HG03280 (cell line): ENCODE data around the gene MTCL3.

Experiments used
- ATAC-seq: cut with Tn5 transposase; IDR thresholded peaks from one replicate; pipeline ENCODE4 v1.9.1; 2021; ENCODE audit warnings: mild to moderate bottlenecking, moderate library complexity; ENCODE audit not compliant: unreplicated experiment

The MTCL3 gene

DNA sequence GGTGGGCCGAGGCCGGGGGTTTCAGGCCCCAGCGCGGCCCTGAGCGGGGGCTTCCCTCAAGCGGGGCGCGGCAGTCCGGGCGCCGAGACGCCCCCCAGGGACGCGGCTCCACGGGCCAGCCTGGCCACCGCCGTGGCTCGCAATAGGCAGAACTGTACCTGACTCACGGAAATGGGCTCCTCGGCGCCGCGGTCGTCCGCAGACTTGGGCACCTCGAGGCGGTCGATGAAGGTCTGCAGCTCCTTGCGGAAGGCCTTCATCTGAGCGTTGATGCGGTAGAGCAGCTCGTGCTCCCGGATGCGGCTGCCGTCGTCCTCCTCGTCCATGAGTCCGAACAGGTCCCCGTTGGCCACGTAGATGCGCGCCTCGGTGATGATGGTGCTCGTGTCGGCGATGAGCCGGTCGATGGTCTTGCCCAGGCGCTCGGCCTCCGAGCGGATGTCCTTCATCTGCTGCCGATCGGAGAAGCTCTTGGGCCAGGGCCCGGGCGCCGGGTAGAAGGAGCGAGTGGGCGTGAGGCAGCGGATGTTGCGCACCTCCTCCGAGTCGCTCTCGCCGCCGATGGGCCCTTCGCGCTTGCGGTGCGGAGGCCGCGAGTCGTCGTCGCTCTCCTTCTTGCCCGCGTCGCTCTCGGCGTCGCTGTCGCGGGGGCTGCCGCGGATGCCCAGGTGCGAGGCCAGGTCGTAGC lies 43.9 kb downstream of the MTCL3 start:
- ATAC-seq, result no peak

DNA sequence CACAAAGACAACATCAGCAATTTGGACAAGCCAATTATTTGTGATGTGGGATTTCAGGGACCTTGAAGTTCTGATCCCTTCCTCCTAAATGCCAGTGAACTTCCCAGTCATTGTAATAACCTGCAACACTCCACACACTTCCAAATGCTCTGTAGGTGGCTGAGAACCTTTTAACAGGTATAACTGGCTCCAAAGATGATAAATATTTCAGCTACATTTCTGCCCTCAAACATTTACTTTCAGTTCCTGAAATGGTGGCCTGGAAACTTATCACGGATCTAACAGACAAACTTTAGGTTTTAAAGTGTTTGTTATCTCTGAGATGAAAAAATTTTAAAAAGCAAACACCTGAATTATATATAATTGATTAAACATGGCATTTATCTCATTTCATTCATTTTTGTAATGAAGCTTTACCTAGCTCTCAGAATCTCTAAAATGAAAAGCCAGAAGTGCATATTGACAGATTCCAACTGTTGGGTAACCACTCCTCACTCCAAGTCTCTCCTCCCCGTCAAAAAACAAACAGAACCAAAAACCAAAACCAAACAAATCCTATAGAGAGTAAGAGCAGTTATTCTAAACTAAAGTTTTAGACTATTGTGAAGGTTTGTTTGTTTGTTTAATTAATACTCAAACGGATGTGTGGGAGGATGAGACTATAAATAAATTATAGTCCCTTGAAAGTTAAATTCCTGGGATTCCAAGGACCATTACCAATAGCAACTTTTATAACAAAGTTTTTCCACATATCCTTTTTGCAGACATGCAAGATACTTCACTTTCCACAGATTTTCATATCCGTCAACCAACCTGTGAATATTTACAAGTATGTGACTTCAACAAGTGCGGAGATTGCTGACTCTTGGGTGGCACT lies 47.5 kb downstream of the MTCL3 start:
- ATAC-seq, result no peak

DNA sequence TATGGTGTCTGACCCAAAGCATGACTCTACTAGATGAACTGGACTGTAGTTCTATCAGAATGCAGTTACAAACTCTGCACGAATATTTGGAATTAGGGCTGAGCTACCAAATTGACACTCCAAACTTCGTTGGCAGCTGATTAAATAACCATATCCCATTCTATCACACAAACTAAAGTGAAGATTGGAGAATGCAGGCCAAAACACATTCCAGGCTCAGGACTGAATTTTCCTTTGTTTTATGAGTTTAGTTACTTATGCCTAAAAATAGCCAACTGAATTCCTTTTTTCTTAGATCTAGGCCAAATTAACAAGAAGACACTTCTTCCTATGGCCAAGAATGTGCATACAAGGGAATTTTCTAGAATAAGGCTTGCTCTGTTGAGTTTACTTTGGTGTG lies 50.2 kb downstream of the MTCL3 start:
- ATAC-seq, result no peak

DNA sequence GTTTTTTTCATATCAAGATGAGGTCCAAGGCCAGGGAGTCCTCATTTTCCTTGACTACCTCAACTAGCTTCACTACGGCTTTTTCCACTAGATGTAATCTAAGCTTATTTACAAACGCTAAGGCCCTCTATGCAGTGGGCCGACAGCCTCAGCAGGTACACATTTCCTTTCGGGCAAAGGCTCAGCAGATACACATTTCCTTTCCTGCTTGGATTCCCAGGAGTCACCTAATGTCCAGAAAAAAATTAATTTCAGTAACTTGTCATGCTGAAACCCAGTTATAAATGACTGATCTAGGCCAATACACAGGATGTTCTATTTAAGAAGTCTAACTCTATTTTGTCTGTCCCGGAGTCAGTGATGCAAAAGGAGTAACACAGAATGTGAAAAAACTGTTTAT lies 52.7 kb downstream of the MTCL3 start:
- ATAC-seq, result no peak

DNA sequence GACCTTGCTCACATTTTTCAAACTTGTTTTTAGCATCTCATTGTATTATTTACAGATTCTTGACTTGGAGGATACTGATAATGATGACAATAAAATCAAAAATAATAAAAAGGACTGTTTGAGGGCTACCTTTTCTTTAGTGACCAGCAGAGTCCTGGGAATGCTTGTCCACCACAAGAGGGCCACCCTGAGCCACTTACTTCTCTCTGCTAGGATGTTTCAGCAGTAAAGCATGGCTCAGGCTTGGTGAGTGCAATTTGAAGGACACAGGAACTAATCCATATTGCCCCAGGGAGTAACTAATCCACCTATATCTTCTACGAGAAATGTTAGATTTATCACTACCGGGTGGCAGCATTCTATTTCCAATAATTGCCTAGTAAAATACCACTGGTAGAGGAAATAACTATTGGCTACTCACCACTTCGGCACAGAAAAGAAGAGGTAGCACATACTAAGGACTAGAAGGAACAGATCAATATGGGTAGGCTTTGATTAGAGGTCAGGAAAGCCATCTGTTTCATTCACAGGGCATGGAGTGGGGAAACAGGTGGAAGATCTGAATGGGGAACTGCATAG lies 54.2 kb downstream of the MTCL3 start:
- ATAC-seq, result peak; percentile 93

DNA sequence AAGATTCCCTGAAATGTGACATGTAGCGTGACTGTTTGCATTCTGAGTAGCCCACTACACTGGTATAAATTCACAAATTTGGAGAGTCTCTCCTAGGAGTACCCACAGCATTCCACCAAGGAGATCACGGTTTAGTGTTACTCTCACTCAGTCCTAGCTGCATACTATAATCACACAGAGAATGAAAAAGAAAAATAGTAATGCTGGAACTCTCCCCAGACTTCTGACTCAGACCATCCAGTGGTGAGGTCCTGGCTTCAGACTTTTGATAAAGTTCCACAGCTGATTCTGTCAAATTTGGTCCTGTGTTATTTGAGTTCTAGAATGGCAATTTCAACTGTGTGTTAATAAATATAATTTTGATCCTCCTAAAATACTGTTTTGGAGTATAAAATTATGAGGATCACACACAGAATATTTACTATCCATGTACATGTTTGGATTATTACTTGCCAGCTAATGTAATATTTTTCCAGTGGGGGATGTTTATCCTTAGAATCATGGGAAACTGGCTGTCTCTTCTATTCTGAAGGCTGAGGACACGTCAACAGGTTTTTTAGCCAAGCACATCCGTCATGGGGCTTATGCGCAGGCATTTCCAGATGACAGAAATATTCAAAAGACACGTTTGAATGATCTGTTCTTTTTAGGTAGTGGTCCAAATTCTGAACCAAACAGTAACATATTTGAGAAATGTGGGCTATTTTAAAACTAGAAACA lies 54.8 kb downstream of the MTCL3 start:
- ATAC-seq, result no peak

DNA sequence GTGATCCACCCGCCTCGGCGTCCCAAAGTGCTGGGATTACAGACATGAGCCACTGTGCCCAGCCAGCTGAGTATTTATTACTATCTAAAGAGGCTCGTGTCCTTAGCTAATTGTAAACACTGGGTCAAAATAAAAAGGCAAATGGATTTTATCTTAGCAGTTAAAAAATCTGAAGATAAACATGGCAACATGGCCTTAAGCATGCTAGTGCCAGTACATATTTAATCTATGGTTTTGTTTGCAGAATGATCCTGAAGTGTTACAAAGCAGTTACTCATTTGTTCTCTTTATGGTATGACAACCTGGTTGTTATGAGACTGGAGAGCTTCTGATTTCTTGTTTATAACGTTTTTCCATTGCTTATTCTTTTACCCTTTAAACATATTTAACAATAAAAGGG lies 56.1 kb downstream of the MTCL3 start:
- no peak for ATAC-seq

DNA sequence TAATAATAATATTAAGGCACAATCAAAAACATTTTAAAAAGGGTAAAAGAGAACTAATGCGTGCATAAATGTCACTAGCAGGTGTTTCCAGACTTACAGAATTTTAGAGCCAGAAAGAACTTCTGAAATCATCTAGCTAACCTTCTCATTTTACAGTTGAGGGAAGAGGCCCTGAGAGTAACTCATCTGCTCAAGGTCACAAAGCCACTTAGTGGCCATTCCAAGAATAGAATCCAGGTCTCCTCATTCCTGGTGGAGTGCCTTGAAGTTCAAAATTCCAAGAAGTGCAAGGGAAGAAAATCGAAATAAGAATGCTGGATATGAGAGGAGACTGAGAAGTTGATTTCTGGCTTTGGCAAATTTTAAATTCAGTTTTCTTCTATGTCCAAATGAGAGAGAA lies 56.8 kb downstream of the MTCL3 start:
- ATAC-seq, result no peak

DNA sequence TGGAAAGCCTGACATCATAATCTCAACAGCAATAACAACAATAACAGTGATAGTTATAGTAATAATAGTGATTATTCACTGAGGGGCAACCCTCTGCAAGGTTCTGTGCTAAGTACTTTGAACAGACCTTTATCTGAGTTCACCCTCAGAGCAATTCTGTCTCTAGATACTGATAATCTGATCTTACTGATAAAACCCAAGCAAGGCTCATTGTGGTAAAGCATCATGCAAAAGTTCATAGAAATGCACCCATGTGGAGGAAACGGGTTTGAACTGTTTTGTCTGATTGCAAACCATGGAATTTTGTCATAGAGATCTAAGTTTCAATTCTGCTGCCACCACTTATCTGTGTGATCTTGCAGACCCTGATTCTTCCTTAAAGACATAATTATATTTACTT lies 58.7 kb downstream of the MTCL3 start:
- ATAC-seq, result no peak

DNA sequence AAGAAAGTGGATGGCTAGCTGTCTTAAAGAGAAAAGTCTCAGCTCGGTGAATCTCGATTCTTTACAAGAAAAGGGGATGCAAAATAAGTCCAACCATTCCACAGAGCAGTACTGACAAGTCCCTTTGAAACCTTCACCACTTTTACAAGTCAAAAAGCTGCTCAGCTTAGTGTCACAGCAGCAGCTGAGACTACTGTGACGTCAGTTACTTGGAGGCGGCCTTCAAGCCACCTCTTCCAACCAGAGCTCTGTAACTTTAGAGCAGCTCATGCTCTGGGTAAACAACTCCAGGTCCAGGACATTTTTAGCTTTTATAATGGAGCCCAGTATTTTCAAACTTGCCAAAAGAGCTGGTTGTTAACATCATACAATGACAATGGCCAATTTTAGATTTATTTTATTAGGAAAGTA lies 59.9 kb downstream of the MTCL3 start, which contains the start of gene KIAA0408:
Gene KIAA0408, minus strand, starts transcription at position 159 of the 411 bp plus-strand sequence. CDS start 5,408 bp downstream, outside the sequence.
- no peak for ATAC-seq

DNA sequence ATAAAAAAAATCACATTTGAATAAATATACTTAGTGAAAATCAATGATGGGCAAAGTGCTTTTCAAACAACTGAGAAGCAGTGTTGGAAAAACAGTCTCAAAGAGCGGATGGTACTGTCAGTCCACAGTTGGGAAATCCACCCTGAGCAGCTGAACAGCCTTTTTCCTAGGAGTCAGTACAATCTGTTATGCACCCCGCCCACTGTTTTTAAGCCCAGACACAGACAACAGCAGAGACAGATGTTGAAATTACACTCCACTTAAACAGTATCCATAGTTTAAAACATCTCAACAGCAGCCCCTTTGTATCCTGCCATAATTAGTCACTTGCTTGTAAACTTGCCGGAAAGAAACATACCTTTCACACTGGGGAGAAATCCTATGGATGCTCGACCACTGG lies 60.3 kb downstream of the MTCL3 start:
- no peak for ATAC-seq

DNA sequence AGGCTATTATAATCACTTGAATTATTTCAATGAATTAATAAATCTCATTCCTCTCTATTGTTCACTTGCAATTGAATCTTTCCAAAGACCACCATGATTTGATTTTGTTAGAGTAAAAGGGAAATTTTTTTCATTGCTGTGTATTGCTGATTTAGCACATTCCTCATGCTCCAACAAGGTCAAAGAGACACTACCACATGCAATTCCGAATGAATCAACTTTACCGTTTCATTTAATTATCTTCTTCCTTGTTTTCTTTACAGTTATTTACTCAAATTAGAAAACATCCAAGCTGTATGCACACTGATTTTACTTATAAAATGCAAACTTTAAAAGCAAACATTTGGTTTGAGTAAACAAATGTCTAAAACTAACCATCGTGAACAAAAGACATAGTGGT lies 60.9 kb downstream of the MTCL3 start:
- ATAC-seq, result no peak

DNA sequence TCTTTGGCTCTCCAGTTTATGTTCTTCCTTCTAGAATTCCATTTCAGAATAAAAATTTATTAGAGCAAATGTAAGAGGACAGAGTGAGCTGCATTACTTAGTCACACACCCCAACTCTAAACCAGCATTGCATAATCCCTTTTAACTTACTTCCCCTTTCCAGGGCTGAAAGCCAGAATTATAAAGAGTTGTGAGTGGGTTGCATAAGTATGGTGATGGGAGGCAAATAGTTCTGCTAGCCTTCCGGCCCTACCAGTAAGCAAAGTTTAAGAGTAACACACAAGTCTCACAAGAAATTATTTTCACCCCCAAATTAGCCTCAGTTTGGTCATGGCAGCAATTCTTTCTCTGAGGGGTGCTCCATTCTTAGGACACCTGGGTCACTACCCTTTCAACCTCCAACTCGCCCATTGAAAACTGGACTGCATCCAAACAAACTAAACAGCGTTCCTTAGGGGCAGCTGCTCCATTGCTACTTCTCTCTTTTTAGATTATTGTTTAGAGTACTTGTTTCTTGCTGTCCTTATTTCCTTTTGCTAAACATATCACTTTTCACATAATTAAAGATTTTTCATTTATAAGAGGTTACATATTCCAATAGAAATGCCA lies 61.6 kb downstream of the MTCL3 start:
- ATAC-seq, result no peak

DNA sequence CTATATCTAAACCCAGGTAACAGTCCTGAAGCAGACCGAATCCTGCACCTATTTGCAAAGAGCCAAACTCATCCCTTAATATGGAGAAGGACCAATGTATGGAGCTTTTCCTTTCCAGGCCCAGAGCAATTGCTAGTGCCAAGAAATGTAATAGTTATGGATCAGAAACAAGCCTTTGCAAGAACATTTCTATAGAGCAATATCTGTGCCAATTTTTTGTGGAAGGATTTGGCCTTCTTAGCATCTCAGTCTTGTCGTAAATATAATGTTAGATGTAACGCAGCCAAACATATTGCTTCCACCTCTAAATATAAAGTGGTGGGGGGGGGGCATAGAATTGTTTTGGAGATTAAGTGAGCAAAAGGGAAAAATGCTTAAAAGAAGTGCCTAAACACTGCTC lies 62.7 kb downstream of the MTCL3 start:
- ATAC-seq, result no peak

DNA sequence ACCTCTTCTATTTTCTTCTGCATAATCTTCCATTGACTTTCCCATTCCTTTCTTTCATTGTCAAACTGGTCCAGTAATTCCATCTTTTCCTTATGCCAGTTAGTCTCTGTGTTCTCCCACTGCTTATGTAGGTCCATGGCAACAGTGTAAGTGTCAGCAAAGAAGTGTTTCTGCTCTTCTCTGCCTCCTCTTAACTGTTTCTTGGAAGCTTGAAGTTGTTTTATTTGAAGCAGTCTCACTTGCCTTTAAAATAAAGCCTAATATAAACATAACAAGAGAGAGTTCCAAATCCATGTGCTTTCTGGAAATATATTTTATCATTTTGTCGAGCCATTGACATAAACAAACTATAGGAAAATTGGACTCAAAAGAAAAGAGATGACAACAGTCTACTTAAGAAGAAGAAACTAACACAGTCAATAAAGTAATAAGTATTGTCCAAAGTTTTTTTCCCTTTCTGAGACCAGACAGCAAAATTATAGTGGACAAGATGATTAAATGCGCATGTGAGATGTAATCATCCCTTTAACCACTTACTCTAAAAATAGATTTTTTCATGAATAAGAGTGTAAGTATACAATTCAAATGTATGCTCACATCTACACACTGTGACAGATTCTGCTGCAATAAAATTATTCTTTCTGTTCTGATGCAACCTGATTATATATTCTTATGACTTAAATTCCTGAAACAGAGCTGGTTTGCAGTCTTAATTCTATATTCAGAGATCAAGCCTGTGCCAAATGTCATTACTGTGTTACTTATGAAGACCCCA lies 65.1 kb downstream of the MTCL3 start:
- ATAC-seq, result no peak

DNA sequence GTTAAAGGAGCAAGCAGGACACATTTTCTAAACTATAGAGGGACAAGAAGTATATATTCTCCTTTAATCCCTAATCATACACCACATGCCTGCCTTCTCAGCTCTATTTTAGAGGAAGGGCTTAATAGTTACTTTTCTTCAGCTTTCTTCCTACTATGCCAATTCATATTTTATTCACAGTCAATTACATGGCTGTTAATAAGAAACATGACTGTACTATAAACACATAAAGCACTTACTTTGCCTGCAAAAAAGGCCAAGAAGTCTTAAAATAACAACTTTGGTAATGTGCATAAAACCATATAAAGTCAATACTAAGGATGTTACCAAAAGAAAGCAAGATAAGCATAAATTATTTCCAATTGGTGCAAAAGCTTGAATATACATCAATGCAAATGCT lies 66.3 kb downstream of the MTCL3 start:
- ATAC-seq, result no peak

DNA sequence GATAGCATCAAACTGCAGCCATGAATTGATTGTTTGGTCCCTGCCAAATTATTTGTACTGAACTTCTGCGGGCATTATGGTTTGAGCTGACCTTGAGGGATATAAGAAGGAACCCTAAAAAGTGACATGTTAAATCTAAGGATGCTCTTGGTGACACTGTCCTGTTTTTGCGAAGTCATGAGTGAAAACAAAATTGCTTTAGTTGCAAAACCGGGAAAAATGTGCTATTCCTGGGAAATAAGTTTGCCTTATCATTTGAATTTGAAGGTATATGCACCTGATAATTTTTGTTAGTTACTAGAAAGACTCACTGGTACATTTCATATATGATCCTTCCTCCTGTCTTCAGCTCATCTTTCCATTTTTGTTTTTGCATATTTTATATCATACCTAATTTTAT lies 67.7 kb downstream of the MTCL3 start:
- ATAC-seq, result no peak

DNA sequence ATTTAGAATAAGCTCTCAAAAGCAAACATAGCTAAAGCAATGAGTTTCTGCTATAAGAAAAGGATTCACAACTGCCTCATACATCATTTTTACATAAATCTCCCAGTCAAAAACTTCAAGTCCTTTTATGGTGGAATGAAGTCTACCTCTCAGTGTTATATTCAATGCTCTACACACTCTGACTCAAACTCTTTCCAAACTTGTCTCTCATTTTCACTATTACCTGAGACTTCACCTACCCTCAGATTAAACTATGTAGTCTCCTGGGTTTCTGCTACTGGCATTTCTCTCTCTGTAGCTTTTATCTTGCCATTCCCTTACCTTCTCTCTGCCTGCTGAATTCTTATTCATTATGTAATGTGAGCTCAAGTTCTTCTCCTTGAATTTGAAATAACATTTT lies 71.4 kb downstream of the MTCL3 start:
- no peak for ATAC-seq

DNA sequence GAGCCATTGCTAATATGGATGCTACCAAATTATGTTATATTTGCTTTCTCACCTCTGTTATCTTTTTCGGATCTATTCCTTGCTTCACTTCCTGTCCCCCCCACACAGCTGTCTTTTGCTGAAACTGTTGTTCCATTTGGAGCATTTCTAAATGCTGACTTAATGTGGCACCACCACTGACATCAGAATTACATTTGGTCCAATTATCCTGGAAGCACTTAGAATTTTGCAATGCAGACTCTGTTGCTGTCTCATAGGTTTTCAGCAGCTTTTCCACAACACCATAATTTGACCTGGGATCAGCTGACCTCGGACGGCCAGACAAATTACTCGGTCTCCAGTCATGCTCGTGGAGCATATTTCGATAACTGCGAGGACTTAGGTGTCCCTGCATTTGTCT lies 72.8 kb downstream of the MTCL3 start:
- no peak for ATAC-seq

DNA sequence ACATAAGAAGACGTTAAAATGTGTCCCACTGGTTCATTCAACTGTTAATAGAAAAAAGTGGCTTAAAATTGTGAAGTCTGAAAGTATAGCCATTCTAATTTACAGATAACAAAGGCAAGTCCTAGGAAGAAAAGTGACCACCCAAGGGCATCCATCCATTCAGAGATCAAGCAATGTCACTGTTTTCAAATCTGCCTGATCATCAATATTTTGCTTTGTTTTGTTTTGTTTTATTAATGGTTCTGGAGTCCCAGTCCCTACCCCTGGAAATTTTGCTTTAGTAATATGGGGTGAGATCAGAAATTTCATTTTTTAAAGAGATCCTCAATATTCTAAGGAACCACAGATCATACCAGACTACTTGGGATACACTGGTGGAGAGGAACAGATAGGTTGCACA lies 77.3 kb downstream of the MTCL3 start:
- no peak for ATAC-seq
